ENCODE data around the gene PRELID3B.

The PRELID3B gene

DNA sequence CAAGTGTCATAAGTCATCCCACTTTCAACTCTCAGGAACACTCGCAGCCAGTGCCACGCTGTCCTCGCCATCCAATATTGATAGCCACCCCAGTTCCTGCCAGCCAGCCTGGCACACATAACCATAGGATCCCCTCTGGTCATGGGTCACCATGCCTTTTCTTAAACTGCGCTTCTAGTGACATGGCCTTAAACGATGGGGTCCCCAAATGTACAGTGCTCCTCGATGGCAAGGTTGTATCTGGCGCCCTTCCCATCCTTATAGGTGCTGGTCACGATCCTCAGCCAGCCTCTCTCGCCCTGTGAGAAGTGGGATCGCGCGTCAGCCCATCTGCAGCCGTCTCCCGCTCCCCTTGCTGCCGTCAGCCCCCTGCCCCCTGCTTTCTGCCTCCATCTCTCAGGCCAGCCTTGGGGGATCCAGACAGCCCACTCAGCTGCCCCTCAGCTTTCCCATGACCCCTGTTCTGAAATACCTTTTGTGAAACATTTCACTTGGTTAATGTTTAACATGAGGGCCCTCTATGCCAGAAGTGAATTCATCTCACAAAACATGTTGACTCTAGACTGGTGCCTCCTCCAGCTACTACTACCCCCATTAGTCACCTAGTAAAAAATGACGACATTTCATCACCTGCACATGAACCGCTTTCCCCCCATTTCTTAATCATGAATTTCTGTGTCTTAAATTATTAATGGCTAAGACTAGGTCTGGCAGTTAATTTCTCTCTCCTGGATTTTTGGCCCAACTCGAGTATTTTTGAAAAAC, 46.9 kb downstream of the PRELID3B start:
- no peak for DNase-seq (ENCODE audit: low read depth in 2 of 2)

DNA sequence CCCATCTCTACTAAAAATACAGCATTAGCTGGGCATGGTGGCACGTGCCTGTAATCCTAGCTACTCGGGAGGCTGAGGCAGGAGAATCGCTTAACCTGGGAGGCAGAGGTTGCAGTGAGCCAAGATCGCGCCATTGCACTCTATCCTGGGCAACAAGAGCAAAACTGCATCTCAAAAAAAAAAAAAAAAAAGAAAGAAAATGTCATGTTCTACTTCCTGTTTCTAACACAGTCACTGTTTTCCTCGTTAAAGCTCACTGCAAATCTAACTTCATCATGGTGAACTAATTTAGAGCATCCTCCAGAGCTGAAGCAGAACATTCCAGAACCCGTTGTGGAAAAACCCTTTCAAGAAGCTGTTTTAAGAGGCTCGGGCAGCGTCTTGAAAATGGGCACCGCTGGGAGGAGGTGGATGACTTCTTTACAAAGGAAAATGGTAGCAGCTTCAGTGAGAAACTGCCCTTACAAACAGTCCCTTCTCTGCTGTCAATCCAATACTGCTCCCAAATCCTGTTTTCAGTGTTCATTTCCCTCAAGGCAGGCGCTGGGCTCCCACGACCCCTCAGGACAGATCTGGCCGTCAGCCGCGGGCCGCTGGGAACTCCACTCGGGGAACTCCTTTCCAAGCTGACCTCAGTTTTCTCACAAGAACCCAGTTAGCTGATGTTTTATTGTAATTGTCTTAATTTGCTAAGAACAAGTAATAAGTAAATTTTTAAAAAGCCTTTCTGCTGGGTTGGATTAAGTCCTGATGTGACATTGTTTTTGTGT, 48.0 kb downstream of the PRELID3B start:
- no peak for DNase-seq (ENCODE audit: low read depth in 2 of 2)

DNA sequence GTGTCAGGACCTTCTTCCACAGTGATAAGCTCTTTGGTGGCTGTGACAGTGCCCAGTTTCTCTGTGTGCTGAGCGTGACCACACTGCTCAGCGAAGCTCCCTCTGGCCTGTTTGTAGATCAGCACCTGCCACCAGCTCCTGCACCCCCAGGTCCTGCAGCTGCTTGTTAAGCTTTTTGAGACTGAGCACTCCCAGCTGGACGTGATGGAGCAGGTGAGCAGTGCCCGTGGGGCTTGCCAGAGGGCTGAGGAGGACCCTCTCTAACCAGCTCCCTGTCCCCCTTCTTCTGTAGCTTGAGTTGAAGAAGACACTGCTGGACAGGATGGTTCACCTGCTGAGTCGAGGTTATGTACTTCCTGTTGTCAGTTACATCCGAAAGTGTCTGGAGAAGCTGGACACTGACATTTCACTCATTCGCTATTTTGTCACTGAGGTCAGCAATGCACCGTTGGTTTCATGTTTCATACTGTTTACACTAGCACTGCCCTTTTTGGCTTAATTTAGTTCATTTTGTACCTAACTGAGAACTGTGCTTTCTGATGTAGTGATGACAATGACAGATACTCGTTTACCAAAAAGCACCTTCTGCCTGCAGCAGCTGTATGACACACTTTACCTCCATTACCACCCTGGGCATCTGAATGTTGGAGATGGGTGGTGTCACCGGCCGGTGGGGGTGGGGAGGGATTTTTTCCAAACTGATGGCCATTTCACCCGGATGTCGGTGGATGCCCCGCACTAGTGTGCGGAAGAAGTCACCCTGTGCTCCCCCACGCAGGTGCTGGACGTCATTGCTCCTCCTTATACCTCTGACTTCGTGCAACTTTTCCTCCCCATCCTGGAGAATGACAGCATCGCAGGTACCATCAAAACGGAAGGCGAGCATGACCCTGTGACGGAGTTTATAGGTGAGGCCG, 49.0 kb downstream of the PRELID3B start:
- DNase-seq (ENCODE audit: low read depth in 2 of 2) = no peak

DNA sequence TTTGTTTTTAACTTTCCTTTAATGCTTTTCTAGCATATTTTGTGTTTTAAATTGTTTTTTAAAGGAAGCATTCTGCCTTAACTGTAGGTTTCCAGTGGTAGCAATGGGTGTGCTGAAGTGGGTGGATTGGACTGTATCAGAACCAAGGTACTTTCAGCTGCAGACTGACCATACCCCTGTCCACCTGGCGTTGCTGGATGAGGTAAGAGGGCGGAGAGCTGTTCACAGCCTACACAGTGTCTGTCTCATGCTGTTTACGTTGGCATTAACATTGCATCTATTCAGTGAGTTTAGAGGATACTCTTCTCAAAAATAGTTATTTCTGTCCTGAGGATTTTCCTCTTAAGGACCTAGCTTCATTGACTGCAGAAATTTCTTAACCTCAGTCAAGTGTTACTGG, 49.7 kb downstream of the PRELID3B start:
- DNase-seq (ENCODE audit: low read depth in 2 of 2) = no peak

DNA sequence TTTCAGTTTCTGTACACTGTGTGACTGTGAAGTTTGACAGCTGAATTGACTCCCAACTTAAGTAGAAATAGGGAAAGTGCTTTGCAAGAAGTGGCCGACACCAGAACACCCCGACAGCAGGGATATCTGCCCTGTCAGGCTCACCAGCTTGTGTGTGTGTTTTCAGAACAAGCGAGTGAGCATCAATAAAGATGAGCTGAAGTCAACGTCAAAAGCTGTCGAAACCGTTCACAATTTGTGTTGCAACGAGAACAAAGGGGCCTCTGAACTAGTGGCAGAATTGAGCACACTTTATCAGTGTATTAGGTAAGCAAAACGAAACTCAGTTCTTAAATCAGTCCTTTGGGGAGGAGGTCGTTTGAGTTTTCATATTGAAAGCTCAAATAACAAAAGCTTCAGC, 50.9 kb downstream of the PRELID3B start:
- no peak for DNase-seq (ENCODE audit: low read depth in 2 of 2)

DNA sequence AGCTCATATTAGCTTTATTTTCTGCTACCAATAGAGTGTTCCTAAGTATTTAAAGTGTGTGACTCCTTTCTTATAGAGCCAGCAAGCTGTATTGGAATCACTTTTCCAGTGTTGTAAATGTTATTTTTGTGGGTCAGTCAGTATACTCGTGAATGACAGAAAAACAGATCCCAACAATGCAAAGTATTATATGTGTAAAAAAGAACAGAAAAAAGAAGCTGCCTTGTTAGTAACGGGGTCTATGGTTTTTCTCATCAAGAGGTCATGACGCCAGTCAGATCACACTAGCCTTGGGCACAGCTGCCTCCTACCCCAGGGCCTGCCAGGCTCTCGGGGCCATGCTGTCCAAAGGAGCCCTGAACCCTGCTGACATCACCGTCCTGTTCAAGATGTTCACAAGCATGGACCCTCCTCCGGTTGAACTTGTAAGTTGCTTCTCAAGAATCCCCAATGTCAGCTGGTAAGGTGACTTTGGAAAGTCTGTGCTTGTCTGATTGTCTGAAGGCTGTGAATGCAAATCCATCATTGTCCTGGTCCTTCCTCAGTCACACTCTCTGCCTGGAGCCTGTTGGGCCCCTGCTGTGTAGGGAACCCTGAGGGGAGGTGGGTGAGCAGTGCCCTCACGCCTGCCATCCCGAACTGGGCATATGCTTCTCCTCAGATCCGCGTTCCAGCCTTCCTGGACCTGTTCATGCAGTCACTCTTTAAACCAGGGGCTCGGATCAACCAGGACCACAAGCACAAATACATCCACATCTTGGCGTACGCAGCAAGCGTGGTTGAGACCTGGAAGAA, 51.7 kb downstream of the PRELID3B start:
- no peak for DNase-seq (ENCODE audit: low read depth in 2 of 2)

DNA sequence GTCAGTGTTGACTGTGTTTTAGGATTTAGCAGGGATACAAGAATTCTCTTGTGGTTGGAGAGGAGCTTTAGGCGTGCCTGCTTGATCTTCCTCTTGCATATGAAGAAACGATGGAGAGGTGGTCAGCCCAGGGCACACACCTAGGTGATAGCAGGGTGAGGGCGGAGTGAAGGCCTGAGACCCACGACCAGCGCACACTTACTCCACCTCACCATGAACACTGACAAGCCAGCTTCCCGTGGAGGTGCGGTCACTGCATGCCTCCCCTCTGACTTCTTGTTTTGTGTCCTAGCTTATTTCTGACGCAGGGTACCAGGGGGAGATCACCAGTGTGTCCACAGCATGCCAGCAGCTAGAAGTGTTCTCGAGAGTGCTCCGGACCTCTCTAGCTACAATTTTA, 53.4 kb downstream of the PRELID3B start:
- no peak for DNase-seq (ENCODE audit: low read depth in 2 of 2)

DNA sequence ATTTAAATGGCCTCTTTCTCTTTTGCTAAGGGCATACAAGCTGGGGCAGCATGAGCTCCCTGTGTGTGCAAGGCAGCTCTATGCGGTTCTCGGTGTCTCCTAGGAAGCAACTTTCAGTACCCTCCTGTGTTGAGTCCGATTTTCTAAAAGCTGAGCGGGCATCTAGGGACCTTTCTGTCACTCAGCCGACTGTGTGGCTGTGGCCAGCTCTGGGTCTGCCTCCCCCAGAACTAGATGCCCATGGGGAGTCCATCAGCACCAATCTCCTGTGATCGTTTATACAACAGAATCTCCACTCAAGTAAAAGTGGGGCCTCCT, 54.1 kb downstream of the PRELID3B start:
- DNase-seq (ENCODE audit: low read depth in 2 of 2) = no peak

DNA sequence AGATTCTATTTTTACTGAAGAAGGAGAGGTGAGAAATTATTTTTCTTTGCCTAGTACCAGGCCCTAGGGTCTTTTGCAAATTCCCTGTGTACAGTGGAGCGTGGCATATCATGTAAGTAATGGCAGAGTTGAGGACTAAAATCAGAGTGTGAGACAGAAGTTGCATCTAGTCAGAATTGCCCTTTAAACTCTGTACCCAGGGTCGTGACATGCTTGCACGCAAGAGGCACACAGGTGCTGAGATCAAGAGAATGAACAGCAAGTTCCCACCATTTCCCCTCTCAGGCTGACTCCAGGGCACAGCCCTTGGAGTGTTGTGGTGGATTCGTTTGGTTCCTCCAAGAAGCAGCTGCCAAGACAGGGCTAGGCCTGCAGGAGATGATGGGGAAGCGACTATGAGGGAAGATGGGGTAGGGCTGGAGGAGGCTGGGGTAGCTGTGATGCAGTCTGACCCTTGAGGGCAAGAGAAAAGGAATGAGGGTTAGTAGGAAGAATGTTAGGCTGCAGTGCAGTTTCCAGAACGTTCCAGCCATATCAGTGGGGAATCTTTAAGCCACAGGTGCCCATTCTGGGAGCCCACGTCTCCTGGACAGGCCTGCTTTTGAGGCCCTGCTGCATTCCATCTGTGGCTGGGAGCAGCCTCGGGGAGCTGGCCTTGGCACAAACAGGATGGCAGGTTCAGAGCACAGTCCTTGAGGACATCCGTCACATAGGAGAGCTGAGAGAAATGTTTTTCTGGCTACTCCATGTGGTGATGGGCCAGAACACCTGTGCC, 54.6 kb downstream of the PRELID3B start:
- no peak for DNase-seq (ENCODE audit: low read depth in 2 of 2)

DNA sequence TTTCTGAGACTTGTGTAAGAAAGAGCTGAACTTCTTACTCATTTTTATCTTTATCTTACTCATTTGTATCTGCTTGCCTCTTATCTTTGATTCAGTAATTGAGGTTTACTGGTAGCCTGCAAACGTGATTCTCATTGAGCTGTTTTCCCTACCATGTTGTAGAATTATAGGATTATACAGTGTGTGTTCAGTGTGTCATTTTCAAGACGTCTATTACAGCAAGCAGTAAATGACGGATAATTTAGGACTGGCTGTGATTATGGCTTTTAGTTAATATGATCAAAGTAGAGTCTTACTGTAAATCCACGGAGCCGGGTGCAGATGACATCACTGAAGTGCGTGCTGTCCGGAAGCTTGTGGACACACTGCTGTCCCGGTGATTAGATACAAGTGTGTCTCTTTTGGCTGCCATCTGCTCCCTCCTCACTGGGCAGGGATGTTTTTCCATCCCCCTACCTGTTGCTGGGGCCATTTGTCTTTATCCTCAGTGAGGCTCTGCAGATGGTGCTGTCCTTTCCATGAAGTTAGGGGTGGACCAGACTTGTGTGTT, 55.5 kb downstream of the PRELID3B start:
- DNase-seq (ENCODE audit: low read depth in 2 of 2) = no peak

DNA sequence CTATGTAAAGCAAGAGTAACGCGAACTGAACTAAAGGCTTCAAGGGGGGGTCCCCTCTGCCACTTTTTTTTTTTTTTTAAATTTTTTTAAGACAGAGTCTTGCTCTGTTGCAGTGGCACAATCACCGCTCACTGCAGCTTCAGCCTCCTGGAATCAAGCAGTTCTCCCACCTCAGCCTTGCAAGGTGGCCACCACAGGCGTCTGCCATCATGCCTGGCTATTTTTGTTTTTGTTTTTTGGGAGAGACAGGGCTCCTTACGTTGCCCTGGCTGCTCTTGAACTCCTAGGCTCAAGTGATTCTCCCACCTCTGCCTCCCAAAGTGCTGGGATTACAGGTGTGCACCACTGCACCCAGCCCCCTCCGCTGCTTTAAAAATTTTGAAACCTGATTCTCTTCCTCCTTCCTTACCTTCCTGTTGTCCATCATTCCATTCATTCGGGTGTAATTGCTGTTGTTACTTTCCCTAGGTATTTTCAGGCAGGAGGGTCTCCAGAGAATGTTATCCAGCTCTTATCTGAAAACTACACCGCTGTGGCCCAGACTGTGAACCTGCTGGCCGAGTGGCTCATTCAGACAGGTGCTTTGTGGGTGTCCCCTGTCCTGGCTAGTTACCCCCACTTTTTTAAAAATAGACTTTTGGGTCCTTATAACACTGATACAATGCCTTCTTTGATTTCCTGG, 56.2 kb downstream of the PRELID3B start:
- no peak for DNase-seq (ENCODE audit: low read depth in 2 of 2)

DNA sequence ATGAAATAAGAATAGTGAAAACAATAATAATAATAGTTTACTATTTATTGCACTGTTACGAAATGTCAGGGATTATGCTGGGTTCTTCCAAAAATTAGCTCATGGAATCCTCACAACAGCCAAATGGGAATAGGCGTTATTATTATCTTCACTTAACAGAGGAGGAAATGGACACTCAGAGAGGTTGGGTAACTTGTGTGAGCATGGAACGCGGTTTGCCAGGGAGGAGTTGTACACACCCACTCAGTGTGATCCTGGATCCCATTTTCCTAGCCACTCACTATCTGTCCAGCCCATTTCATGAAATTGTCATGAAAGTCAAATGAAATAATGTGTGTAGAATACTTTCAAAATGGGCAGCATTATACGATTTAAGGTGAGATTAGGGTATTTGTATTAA, 56.9 kb downstream of the PRELID3B start:
- no peak for DNase-seq (ENCODE audit: low read depth in 2 of 2)

DNA sequence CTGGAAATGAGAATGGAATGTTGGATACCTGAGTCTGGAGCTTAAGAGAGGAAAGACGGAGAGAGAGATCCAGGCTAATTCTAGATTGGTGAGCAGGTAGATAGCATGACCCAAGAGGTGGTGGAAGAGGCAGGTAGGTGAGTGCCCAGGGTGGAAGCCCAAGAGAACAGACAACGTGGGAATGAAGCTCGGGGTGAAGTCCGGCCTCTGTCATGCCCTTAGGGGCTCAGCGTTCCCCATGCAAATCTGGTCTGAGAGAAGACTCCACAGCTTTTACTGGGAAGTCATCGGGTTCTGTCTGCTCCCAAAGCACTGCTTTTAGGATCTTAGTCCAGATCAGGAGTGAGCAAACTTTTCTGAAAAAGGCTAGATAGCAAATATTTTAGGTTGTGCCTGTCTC, 57.9 kb downstream of the PRELID3B start:
- DNase-seq (ENCODE audit: low read depth in 2 of 2) = no peak
